Transverse colon (tissue), 4 donors: ENCODE results near the gene ERVFRD-1. TPM values are rescaled to one million over a fixed set of nuclear protein-coding genes. Genes with fewer than 3 reads are reported as not detected.

Experiments
- DNase-seq: peaks from one replicate; pipeline ENCODE4 v3.0.0-alpha.2; 2019
- H3K27ac ChIP-seq, 4 donors: fragments of 200-600 bp; sonication (generic); 2 replicates each; pipeline ENCODE4 v1.5.1; 2016 to 2018; ENCODE audit warnings: inconsistent platforms in 4 of 4
- H3K27me3 ChIP-seq: fragments of 200-600 bp; sonication (generic); 2 replicates; pipeline ENCODE4 v1.5.1; 2017; ENCODE audit warnings: inconsistent platforms
- H3K36me3 ChIP-seq, 4 donors: fragments of 200-600 bp; sonication (generic); 2 replicates each; pipeline ENCODE4 v1.5.1; 2017 to 2019; ENCODE audit warnings: inconsistent platforms in 4 of 4
- H3K4me1 ChIP-seq, 4 donors: fragments of 200-600 bp; sonication (generic); 2 replicates each; pipeline ENCODE4 v1.5.1; 2017 to 2020; ENCODE audit warnings: inconsistent platforms in 4 of 4
- H3K4me3 ChIP-seq, 4 donors: fragments of 200-600 bp; sonication (generic); 1 replicate in 1 of 4; 2 replicates in 3 of 4; pipeline versions ENCODE4 v1.5.1 to v1.6.1; 2017 to 2019; ENCODE audit warnings: inconsistent platforms in 4 of 4
- H3K9me3 ChIP-seq, 2 donors: fragments of 200-600 bp; sonication (generic); 2 replicates each; pipeline ENCODE4 v1.5.1; 2017 to 2019; ENCODE audit warnings: inconsistent platforms in 2 of 2
- EP300 ChIP-seq: sonication (generic); formaldehyde crosslinking; IDR thresholded peaks from one replicate; pipeline ENCODE4 v1.6.1; 2017; ENCODE audit warnings: antibody characterized with exemption, low read depth
- POLR2A ChIP-seq: fragments of 450-650 bp; IDR thresholded peaks from one replicate; pipeline ENCODE4 v1.6.1; 2016; ENCODE audit warnings: antibody characterized with exemption, mild to moderate bottlenecking, moderate library complexity
- POLR2AphosphoS5 ChIP-seq, 3 donors: sonication (generic); formaldehyde crosslinking; IDR thresholded peaks; one replicate each; pipeline ENCODE4 v1.6.1; 2016; ENCODE audit warnings: antibody characterized with exemption in 3 of 3
- WGBS, 2 donors: methylation state at CpG; one replicate each; pipeline ENCODE4 v1.1.5; 2018; ENCODE audit warnings: low coverage in 1 of 2; 5-methylcytosine and 5-hydroxymethylcytosine counted together
- in situ Hi-C, 4 donors: fragments of 200-750 bp; cut with MboI; loops; one replicate each; pipeline versions ENCODE4 v1.15.0 to v1.15.1; 2017; ENCODE audit warnings: low sequenced_read_pairs in 3 of 4, low pct_ligation_motif_present in 1 of 4, low pct_unique_long_range_greater_than_20kb in 1 of 4
- intact Hi-C: fragments of 100-400 bp; cut with DNase I; formaldehyde crosslinking; loops from one replicate; pipeline ENCODE4 v1.15.1; 2023; ENCODE audit warnings: low total_unique reads
- total RNA-seq, 4 donors: library from RNA; depleted of rRNA; stranded (reverse); fragments of >200 nt; gene quantifications; one replicate each; pipeline ENCODE4 v1.1.0, GENCODE V29; 2016
- TF ChIP-seq, protein P1 (sequence below), 5 experiments: fragments of 200-600 bp in 3 of 5; fragments of 450-650 bp in 2 of 5; sonication (generic) in 3 of 5; IDR thresholded peaks; 1 replicate in 2 of 5; 2 replicates in 3 of 5; pipeline ENCODE4 v1.5.1; 2016 to 2017; ENCODE audit warnings: antibody characterized with exemption in 5 of 5, inconsistent platforms in 3 of 5, mild to moderate bottlenecking in 2 of 5, moderate library complexity in 1 of 5

The ERVFRD-1 gene
- total RNA-seq, 4 donors from 2014 or later = not detected

DNA sequence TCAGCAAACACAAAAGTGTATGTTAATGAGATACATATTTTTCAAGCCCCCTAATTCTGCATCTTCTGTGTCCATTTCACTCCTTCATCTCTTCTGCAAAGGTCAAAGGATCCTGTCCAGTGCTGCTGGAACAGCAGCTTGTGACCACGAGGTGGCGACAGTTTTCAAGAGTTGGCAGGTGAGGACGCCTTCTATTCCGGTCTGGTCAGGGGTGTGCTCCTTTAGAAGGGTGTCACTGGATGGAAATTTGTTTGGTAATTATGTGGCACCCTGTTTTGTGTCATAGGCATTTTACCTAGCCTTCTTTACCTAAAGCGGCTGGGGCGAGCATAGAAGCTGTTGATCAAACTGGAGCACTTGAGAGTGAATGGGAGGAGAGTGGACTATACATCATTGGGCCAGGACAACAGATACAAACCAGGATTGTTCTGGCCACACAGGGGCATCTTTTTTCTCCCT lies 32.9 kb upstream of the ERVFRD-1 start:
- no peaks in the 10 kb centered on the region for H3K36me3 ChIP-seq
- intact Hi-C loops = loop anchor here (5.0 kb wide), 1 partner anchor 353 kb away; no protein-coding TSS in a partner anchor
- DNase-seq = peak; percentile 81
- in situ Hi-C loops = loop anchor here (5.0 to 10.0 kb wide), 3 partner anchors 350 to 430 kb away; no protein-coding TSS in a partner anchor
- WGBS, 2 donors = 13 to 22% methylated on average over 5 to 6 of the region's 6 CpGs
- H3K27ac ChIP-seq = no peak overlapping the region
- TF ChIP-seq, protein P1, sequence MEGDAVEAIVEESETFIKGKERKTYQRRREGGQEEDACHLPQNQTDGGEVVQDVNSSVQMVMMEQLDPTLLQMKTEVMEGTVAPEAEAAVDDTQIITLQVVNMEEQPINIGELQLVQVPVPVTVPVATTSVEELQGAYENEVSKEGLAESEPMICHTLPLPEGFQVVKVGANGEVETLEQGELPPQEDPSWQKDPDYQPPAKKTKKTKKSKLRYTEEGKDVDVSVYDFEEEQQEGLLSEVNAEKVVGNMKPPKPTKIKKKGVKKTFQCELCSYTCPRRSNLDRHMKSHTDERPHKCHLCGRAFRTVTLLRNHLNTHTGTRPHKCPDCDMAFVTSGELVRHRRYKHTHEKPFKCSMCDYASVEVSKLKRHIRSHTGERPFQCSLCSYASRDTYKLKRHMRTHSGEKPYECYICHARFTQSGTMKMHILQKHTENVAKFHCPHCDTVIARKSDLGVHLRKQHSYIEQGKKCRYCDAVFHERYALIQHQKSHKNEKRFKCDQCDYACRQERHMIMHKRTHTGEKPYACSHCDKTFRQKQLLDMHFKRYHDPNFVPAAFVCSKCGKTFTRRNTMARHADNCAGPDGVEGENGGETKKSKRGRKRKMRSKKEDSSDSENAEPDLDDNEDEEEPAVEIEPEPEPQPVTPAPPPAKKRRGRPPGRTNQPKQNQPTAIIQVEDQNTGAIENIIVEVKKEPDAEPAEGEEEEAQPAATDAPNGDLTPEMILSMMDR (IDR thresholded peaks at IDR 0.05) = peak; percentile 86 to 94 (median 92)
- TF ChIP-seq POLR2AphosphoS5 (IDR thresholded peaks at IDR 0.05) = no peak
- no peak for TF ChIP-seq EP300
- no peak for TF ChIP-seq POLR2A
- H3K27me3 ChIP-seq = no peaks in the 10 kb centered on the region
- no peaks in the 10 kb centered on the region for H3K9me3 ChIP-seq
- H3K4me1 ChIP-seq = peaks cover 0 to 6% (median 0%) of the 10 kb centered on the region in 4 donors
- no peak overlapping the region for H3K4me3 ChIP-seq

DNA sequence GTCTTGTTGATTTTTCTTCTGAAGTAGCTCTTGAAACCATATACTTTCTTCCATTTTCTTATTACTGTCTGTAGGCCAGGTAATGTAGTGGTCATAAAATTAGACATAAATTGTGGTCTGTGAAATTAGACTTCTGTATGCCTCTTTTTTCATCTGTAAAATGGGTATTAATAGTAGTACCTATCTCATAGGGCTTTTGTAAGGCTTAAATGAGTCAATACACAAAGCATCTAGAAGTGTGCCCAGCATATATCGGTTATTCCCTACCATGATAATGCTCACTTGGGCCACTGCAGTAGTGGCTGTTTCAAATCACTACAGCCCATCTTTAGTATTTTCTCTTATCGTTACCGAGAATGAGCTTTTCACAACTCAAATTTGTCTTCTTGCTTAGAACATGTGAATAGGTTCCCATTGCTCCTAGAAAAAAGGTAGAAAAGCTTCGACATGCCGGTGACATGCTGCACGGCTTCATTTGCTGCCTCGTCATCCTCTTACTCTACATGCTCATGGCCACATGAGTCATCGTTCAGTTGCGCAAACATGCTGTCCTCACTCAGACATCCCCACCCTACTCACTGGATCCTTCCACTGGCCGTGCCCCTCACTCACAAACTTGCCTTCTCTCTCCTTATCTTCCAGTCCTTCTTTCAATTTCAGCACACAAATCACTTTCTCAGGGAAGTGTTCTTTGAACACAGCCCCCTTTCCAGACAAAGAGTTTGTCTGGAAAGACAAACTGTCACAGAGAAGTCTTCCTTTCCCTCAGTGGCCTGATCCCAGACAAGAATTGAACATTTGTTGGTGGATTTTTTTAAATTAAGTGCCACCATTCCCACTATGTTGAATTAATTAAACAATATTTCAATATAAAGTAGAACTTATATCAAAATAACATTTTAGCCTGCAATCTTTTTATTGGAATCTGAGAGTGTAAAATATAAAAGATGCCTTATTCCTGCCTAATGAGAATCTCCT lies 32.2 kb upstream of the ERVFRD-1 start:
- intact Hi-C loops (loop anchor here (5.0 kb wide), 1 partner anchor 354 kb away; no protein-coding TSS in a partner anchor), in situ Hi-C loops (loop anchor here (5.0 to 10.0 kb wide), 3 partner anchors 351 to 431 kb away; no protein-coding TSS in a partner anchor)
- no peaks in the 10 kb centered on the region for H3K9me3 ChIP-seq
- H3K27ac ChIP-seq = no peak overlapping the region
- H3K36me3 ChIP-seq = no peaks in the 10 kb centered on the region
- peaks cover 0 to 6% (median 0%) of the 10 kb centered on the region in 4 donors for H3K4me1 ChIP-seq
- TF ChIP-seq EP300 (no peak), POLR2AphosphoS5 (IDR thresholded peaks at IDR 0.05) (no peak), POLR2A (no peak)
- TF ChIP-seq, protein P1 (IDR thresholded peaks at IDR 0.05) = no peak
- H3K27me3 ChIP-seq = no peaks in the 10 kb centered on the region
- DNase-seq = peak; percentile 54
- WGBS, 2 donors = 71 to 88% methylated on average over 10 of the region's 10 CpGs
- no peak overlapping the region for H3K4me3 ChIP-seq

DNA sequence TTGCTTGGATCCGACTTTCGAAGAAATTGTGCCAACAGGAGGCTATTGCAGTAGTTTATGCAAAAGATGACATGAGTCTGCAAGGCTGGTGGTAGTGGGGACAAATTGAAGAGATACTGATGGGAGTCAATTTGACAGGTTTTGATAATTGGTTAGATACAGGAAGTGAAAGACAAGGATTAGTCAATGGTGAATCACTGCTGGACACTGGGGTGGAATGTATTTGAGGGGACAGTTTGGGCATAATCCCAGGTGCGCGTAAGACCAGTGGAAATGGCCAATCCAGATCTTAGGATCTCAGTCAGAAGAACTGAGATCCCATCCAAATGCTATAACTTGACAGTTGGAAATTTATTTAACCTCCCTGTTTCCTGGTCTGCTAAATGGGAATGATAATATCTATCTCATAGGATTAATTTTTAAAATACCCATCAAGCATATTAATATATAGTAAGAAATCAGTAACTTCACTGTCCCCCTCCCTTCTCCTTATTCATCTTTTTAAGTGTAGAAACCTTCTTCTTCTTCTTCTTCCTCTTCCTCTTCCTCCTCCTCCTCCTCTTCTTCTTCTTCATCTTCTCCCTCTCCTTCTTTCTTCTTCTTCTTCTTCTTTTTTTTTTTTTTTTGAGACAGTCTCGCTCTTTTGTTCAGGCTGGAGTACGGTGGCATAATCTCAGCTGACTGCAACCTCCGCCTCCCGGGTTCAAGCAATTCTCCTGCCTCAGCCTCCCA lies 30.9 kb upstream of the ERVFRD-1 start:
- DNase-seq = no peak
- no peak overlapping the region for H3K27ac ChIP-seq
- no peaks in the 10 kb centered on the region for H3K9me3 ChIP-seq
- no peaks in the 10 kb centered on the region for H3K27me3 ChIP-seq
- 94 to 95% methylated on average over 7 to 8 of the region's 8 CpGs for WGBS, 2 donors
- no peaks in the 10 kb centered on the region for H3K36me3 ChIP-seq
- in situ Hi-C loops = loop anchor here (5.0 to 10.0 kb wide), 3 partner anchors 352 to 432 kb away; no protein-coding TSS in a partner anchor
- TF ChIP-seq POLR2A (no peak), POLR2AphosphoS5 (IDR thresholded peaks at IDR 0.05) (no peak), EP300 (no peak)
- TF ChIP-seq, protein P1 (IDR thresholded peaks at IDR 0.05) = no peak
- no peak overlapping the region for H3K4me3 ChIP-seq
- intact Hi-C loops = loop anchor here (5.0 kb wide), 1 partner anchor 355 kb away; no protein-coding TSS in a partner anchor
- peaks cover 0 to 6% (median 0%) of the 10 kb centered on the region in 4 donors for H3K4me1 ChIP-seq
